ENCODE data around the gene ELF2. TPM values are rescaled to one million over a fixed set of nuclear protein-coding genes. Genes with fewer than 3 reads are reported as not detected.
"Not testable (repeated sequence)": the region's sequence is repeated elsewhere in the genome, so short reads cannot be mapped to it uniquely, and the experiment has no call there.

The ELF2 gene
- total RNA-seq, 3 donors from 2014 or later (not counting 1 experiment from before 2014, with no cell fraction given) = 93.7 to 115 (median 114) TPM

DNA sequence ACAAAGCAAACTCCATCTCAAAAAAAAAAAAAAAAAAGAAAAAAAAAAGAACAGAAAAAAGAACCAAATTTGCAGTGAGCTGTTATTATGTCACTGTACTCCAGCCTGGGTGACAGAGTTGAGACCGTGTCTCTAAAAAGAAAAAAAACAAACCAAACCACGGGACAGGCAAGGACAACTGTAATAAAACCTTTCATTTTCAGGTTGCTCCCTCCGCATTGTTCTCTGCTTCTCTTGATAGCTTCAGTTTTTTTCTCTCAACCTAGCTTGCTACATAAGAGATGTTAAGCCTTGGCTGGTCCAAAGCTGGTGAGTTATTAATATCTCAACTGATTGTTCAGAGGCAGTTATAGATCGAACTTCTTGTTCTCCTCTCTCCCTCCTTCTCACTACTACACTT, 23.1 kb upstream of the ELF2 start:
- intact Hi-C loops (cut with micrococcal nuclease) = no loop called here
- no peak for DNase-seq
- ATAC-seq = no peak
- no peaks in the 10 kb centered on the region for H3K4me1 ChIP-seq (ENCODE audit: control insufficient read depth, insufficient read depth, low read length)
- H3K9me3 ChIP-seq (ENCODE audit: control insufficient read depth, insufficient read depth, low read length) = no peaks in the 10 kb centered on the region
- H3K27ac Mint-ChIP-seq = no peak overlapping the region
- H3K27me3 ChIP-seq (ENCODE audit: control insufficient read depth, insufficient read depth, low read length) = no peaks in the 10 kb centered on the region
- H3K4me1 Mint-ChIP-seq = no peaks in the 10 kb centered on the region
- no peaks in the 10 kb centered on the region for H3K9me3 Mint-ChIP-seq
- no peaks in the 10 kb centered on the region for H3K36me3 Mint-ChIP-seq
- no peak overlapping the region for H3K27ac ChIP-seq (ENCODE audit: low read length)
- no peak for TF ChIP-seq CTCF (IDR thresholded peaks at IDR 0.05)
- H3K36me3 ChIP-seq (ENCODE audit: control insufficient read depth, insufficient read depth, low read length) = no peaks in the 10 kb centered on the region
- H3K4me3 Mint-ChIP-seq = no peak overlapping the region
- H3K4me3 ChIP-seq (ENCODE audit: low read length) = no peak overlapping the region
- peaks cover 9 to 22% of the 10 kb centered on the region in 2 donors for H3K27me3 Mint-ChIP-seq (ENCODE audit: low read depth in 2 of 2)
- WGBS (ENCODE audit: insufficient coverage) = 56% methylated on average over 3 of the region's 4 CpGs

DNA sequence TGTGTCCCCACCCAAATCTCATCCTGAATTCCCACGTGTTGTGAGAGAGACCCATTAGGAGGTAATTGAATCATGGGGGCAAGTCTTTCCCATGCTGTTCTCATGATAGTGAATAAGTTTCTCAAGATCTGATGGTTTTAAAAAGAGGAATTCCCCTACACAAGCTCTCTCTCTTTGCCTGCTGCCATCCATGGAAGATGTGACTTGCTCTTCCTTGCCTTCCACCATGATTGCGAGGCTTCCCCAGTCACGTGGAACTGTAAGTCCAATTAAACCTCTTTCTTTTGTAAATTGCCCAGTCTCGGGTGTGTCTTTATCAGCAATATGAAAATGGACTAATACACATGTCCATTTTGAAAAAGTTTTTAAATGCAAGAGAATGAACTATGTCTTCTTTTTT, 20.2 kb upstream of the ELF2 start:
- H3K9me3 Mint-ChIP-seq; H3K27ac Mint-ChIP-seq; H3K36me3 Mint-ChIP-seq; H3K4me1 Mint-ChIP-seq; H3K36me3 ChIP-seq (ENCODE audit: control insufficient read depth, insufficient read depth, low read length); H3K27me3 ChIP-seq (ENCODE audit: control insufficient read depth, insufficient read depth, low read length); H3K27ac ChIP-seq (ENCODE audit: low read length); ATAC-seq; H3K4me1 ChIP-seq (ENCODE audit: control insufficient read depth, insufficient read depth, low read length); DNase-seq; H3K4me3 Mint-ChIP-seq; intact Hi-C loops (cut with micrococcal nuclease); H3K9me3 ChIP-seq (ENCODE audit: control insufficient read depth, insufficient read depth, low read length); H3K4me3 ChIP-seq (ENCODE audit: low read length): not testable (repeated sequence)
- H3K27me3 Mint-ChIP-seq (ENCODE audit: low read depth in 2 of 2) = peaks cover 9 to 22% of the 10 kb centered on the region in 2 donors
- WGBS (ENCODE audit: insufficient coverage) = 92% methylated on average over 2 of the region's 4 CpGs

- DNase-seq (no peak), ATAC-seq (no peak)
- Histone ChIP-seq H3K9me3 (ENCODE audit: control insufficient read depth, insufficient read depth, low read length) (no peaks in the 10 kb centered on the region), H3K4me3 (ENCODE audit: low read length) (no peak overlapping the region), H3K4me1 (ENCODE audit: control insufficient read depth, insufficient read depth, low read length) (no peaks in the 10 kb centered on the region), H3K36me3 (ENCODE audit: control insufficient read depth, insufficient read depth, low read length) (no peaks in the 10 kb centered on the region), H3K27me3 (ENCODE audit: control insufficient read depth, insufficient read depth, low read length) (no peaks in the 10 kb centered on the region), H3K27ac (ENCODE audit: low read length) (no peak overlapping the region)
- intact Hi-C loops (cut with micrococcal nuclease) = no loop called here
- no peak overlapping the region for H3K27ac Mint-ChIP-seq
- H3K9me3 Mint-ChIP-seq = no peaks in the 10 kb centered on the region
- WGBS (ENCODE audit: insufficient coverage) = 94% methylated on average over 2 of the region's 3 CpGs
- no peaks in the 10 kb centered on the region for H3K36me3 Mint-ChIP-seq
- peaks cover 9 to 22% of the 10 kb centered on the region in 2 donors for H3K27me3 Mint-ChIP-seq (ENCODE audit: low read depth in 2 of 2)
- no peak for TF ChIP-seq CTCF (IDR thresholded peaks at IDR 0.05)
- H3K4me1 Mint-ChIP-seq = no peaks in the 10 kb centered on the region
- H3K4me3 Mint-ChIP-seq = no peak overlapping the region
Observed at GRCh38 chr4:139196462-139196861, 19.4 kb upstream of the ELF2 start.

GRCh38 chr4:139191373-139191772, 14.4 kb upstream of the ELF2 start:
- WGBS (ENCODE audit: insufficient coverage) = 88% methylated on average over 2 of the region's 2 CpGs
- ATAC-seq = no peak
- no peaks in the 10 kb centered on the region for H3K9me3 Mint-ChIP-seq
- Histone ChIP-seq H3K4me1 (ENCODE audit: control insufficient read depth, insufficient read depth, low read length) (no peaks in the 10 kb centered on the region), H3K4me3 (ENCODE audit: low read length) (no peak overlapping the region), H3K36me3 (ENCODE audit: control insufficient read depth, insufficient read depth, low read length) (no peaks in the 10 kb centered on the region), H3K27me3 (ENCODE audit: control insufficient read depth, insufficient read depth, low read length) (no peaks in the 10 kb centered on the region), H3K9me3 (ENCODE audit: control insufficient read depth, insufficient read depth, low read length) (no peaks in the 10 kb centered on the region), H3K27ac (ENCODE audit: low read length) (no peak overlapping the region)
- no peaks in the 10 kb centered on the region for H3K36me3 Mint-ChIP-seq
- no peak for TF ChIP-seq CTCF (IDR thresholded peaks at IDR 0.05)
- H3K27ac Mint-ChIP-seq = no peak overlapping the region
- intact Hi-C loops (cut with micrococcal nuclease) = no loop called here
- H3K27me3 Mint-ChIP-seq (ENCODE audit: low read depth in 2 of 2) = no peaks in the 10 kb centered on the region
- no peaks in the 10 kb centered on the region for H3K4me1 Mint-ChIP-seq
- no peak for DNase-seq
- no peak overlapping the region for H3K4me3 Mint-ChIP-seq

Data from natural killer cell (primary cell).